ENCODE results near the gene CRMP1. TPM values are rescaled to one million over a fixed set of nuclear protein-coding genes. Genes with fewer than 3 reads are reported as not detected.

Gene CRMP1
- total RNA-seq, 4 donors from 2014 or later: 0.21 to 0.59 (median 0.30) TPM; not detected in 1

GRCh38 chr4:5793514-5793913 is 99.4 kb downstream of the CRMP1 start:
- Histone ChIP-seq H3K4me3 (no peak overlapping the region), H3K27me3 (no peaks in the 10 kb centered on the region), H3K27ac (no peak overlapping the region), H3K9me3 (no peaks in the 10 kb centered on the region), H3K36me3 (peaks cover 0 to 72% (median 0%) of the 10 kb centered on the region in 3 donors), H3K4me1 (no peaks in the 10 kb centered on the region)
- no peak for TF ChIP-seq POLR2A (IDR thresholded peaks at IDR 0.05)
- no peak for TF ChIP-seq EP300 (IDR thresholded peaks at IDR 0.05)
- no peak for TF ChIP-seq CTCF (IDR thresholded peaks at IDR 0.05)
- 84 to 90% methylated on average over 13 of the region's 13 CpGs for WGBS, 2 donors
- DNase-seq (ENCODE audit: low spot score in 2 of 2): no peak

GRCh38 chr4:5791654-5792053 is 101.2 kb downstream of the CRMP1 start:
- DNase-seq (ENCODE audit: low spot score in 2 of 2): no peak
- TF ChIP-seq POLR2A (IDR thresholded peaks at IDR 0.05) (no peak), EP300 (IDR thresholded peaks at IDR 0.05) (no peak), CTCF (IDR thresholded peaks at IDR 0.05) (no peak)
- Histone ChIP-seq H3K9me3 (no peaks in the 10 kb centered on the region), H3K4me3 (no peak overlapping the region), H3K27ac (no peak overlapping the region), H3K36me3 (peaks cover 0 to 72% (median 0%) of the 10 kb centered on the region in 3 donors), H3K27me3 (no peaks in the 10 kb centered on the region), H3K4me1 (no peaks in the 10 kb centered on the region)
- 83 to 89% methylated on average over 3 of the region's 3 CpGs for WGBS, 2 donors

GRCh38 chr4:5790546-5790857 is 102.4 kb downstream of the CRMP1 start:
- DNase-seq (ENCODE audit: low spot score in 2 of 2): no peak
- WGBS, 2 donors: 44 to 50% methylated on average over 1 of the region's 1 CpG
- peaks cover 0 to 10% (median 0%) of the 10 kb centered on the region in 4 donors for H3K4me1 ChIP-seq
- no peak overlapping the region for H3K4me3 ChIP-seq
- H3K27ac ChIP-seq: no peak overlapping the region
- peaks cover 0 to 61% (median 0%) of the 10 kb centered on the region in 3 donors for H3K36me3 ChIP-seq
- H3K9me3 ChIP-seq: no peaks in the 10 kb centered on the region
- TF ChIP-seq CTCF (IDR thresholded peaks at IDR 0.05): no peak
- no peak for TF ChIP-seq EP300 (IDR thresholded peaks at IDR 0.05)
- TF ChIP-seq POLR2A (IDR thresholded peaks at IDR 0.05): no peak
- no peaks in the 10 kb centered on the region for H3K27me3 ChIP-seq

- WGBS, 2 donors: 86 to 88% methylated on average over 5 of the region's 5 CpGs
- DNase-seq (ENCODE audit: low spot score in 2 of 2): no peak
- Histone ChIP-seq H3K9me3 (no peaks in the 10 kb centered on the region), H3K4me3 (no peak overlapping the region), H3K4me1 (peaks cover 0 to 12% (median 0%) of the 10 kb centered on the region in 4 donors), H3K27ac (no peak overlapping the region), H3K27me3 (no peaks in the 10 kb centered on the region), H3K36me3 (peaks cover 0 to 57% (median 0%) of the 10 kb centered on the region in 3 donors)
- TF ChIP-seq POLR2A (IDR thresholded peaks at IDR 0.05): no peak
Measured at GRCh38 chr4:5789141-5789540, 103.7 kb downstream of the CRMP1 start.

GRCh38 chr4:5788144-5788543 is 104.7 kb downstream of the CRMP1 start:
- Histone ChIP-seq H3K36me3 (peaks cover 0 to 59% (median 0%) of the 10 kb centered on the region in 3 donors), H3K4me3 (no peak overlapping the region), H3K27ac (no peak overlapping the region), H3K9me3 (no peaks in the 10 kb centered on the region), H3K27me3 (no peaks in the 10 kb centered on the region), H3K4me1 (peaks cover 0 to 12% (median 0%) of the 10 kb centered on the region in 4 donors)
- no peak for DNase-seq (ENCODE audit: low spot score in 2 of 2)
- TF ChIP-seq EP300 (IDR thresholded peaks at IDR 0.05): no peak
- no peak for TF ChIP-seq POLR2A (IDR thresholded peaks at IDR 0.05)
- no peak for TF ChIP-seq CTCF (IDR thresholded peaks at IDR 0.05)
- 56 to 65% methylated on average over 2 of the region's 2 CpGs for WGBS, 2 donors

GRCh38 chr4:5787311-5787710 is 105.6 kb downstream of the CRMP1 start:
- Histone ChIP-seq H3K9me3 (no peaks in the 10 kb centered on the region), H3K27ac (peak overlapping the region in 1 of 4 donors; percentile 45), H3K36me3 (peaks cover 0 to 55% (median 0%) of the 10 kb centered on the region in 3 donors), H3K4me1 (peaks cover 0 to 12% (median 0%) of the 10 kb centered on the region in 4 donors), H3K4me3 (no peak overlapping the region), H3K27me3 (no peaks in the 10 kb centered on the region)
- DNase-seq (ENCODE audit: low spot score in 2 of 2): no peak
- 96% methylated on average over 8 of the region's 8 CpGs for WGBS, 2 donors
- TF ChIP-seq POLR2A (IDR thresholded peaks at IDR 0.05): no peak
- no peak for TF ChIP-seq EP300 (IDR thresholded peaks at IDR 0.05)
- TF ChIP-seq CTCF (IDR thresholded peaks at IDR 0.05): no peak
